SU-DHL-6 (cell line): ENCODE measurements around the gene UBA6.
A peak's percentile ranks its signal among the peaks of the same experiment; 100 is the strongest.

Experiments
- H2AFZ ChIP-seq: fragments of 200-600 bp; sonication (generic); 2 replicates; pipeline ENCODE4 v1.6.1; 2014; ENCODE audit warnings: low read depth, mild to moderate bottlenecking, moderate library complexity, mixed read lengths, antibody characterized with exemption, low read length; ENCODE audit not compliant: severe bottlenecking
- H3F3A ChIP-seq: fragments of 200-600 bp; shearing (Covaris generic); 2 replicates; pipeline ENCODE4 v1.6.0; 2016; ENCODE audit warnings: antibody characterized with exemption, mild to moderate bottlenecking; ENCODE audit not compliant: insufficient read depth
- H3K27ac ChIP-seq: fragments of 200-600 bp; sonication (generic); 2 replicates; pipeline ENCODE4 v1.5.1; 2016; ENCODE audit warnings: low read depth, mild to moderate bottlenecking, low read length, moderate library complexity, mixed read lengths
- H3K27me3 ChIP-seq: fragments of 200-600 bp; sonication (generic), shearing (Covaris generic); 2 replicates; pipeline ENCODE4 v1.6.0; 2014; ENCODE audit warnings: mild to moderate bottlenecking, low read length
- H3K36me3 ChIP-seq: fragments of 200-600 bp; sonication (generic); 2 replicates; pipeline ENCODE4 v1.6.1; 2014; ENCODE audit warnings: mild to moderate bottlenecking, low read length, mixed read lengths
- H3K4me2 ChIP-seq: fragments of 300-600, 200-600 bp; shearing (Covaris generic), sonication (generic); 2 replicates; pipeline ENCODE4 v1.6.0; 2014; ENCODE audit warnings: low read length, low read depth, mild to moderate bottlenecking; ENCODE audit not compliant: poor library complexity, severe bottlenecking
- H3K4me3 ChIP-seq: fragments of 200-600 bp; sonication (generic); 2 replicates; pipeline ENCODE4 v1.5.1; 2014; ENCODE audit warnings: antibody characterized with exemption, low read length, mild to moderate bottlenecking, mixed read lengths; ENCODE audit not compliant: insufficient read depth, poor library complexity, severe bottlenecking
- H3K79me2 ChIP-seq: fragments of 200-600 bp; sonication (generic); 2 replicates; pipeline ENCODE4 v1.6.1; 2014; ENCODE audit warnings: mild to moderate bottlenecking, low read length, moderate library complexity; ENCODE audit not compliant: insufficient read depth
- H3K9ac ChIP-seq: fragments of 200-600 bp; sonication (generic); 2 replicates; pipeline ENCODE4 v1.7.0; 2014; ENCODE audit warnings: mild to moderate bottlenecking, low read length
- H3K9me2 ChIP-seq: fragments of 200-600 bp; sonication (generic); replicated peaks from 2 replicates; pipeline ENCODE4 v1.6.1; 2014; ENCODE audit warnings: low read length; ENCODE audit not compliant: insufficient read depth
- H3K9me3 ChIP-seq: fragments of 200-600 bp; sonication (generic); 2 replicates; pipeline ENCODE4 v1.6.1; 2014; ENCODE audit warnings: low read length, mixed read lengths; ENCODE audit not compliant: insufficient read depth
- H4K20me1 ChIP-seq: fragments of 200-600 bp; sonication (generic); 2 replicates; pipeline ENCODE4 v1.6.1; 2014; ENCODE audit warnings: low read depth, mild to moderate bottlenecking, antibody characterized with exemption, low read length, moderate library complexity, mixed read lengths
- CTCF ChIP-seq: fragments of 200-600 bp; sonication (generic); IDR thresholded peaks from one replicate; pipeline ENCODE4 v1.5.1; 2017; ENCODE audit warnings: antibody characterized with exemption, mild to moderate bottlenecking, low read length, moderate library complexity; ENCODE audit not compliant: insufficient read depth, poor library complexity, severe bottlenecking
- EZH2phosphoT487 ChIP-seq: fragments of 200-600 bp; sonication (generic), shearing (Covaris generic); conservative IDR thresholded peaks from 2 replicates; pipeline ENCODE4 v1.6.1; 2018; ENCODE audit warnings: mild to moderate bottlenecking, antibody characterized with exemption, low read length, moderate library complexity, mixed read lengths

Gene UBA6

GRCh38 chr4:67576538-67576937, 124.4 kb downstream of the UBA6 start:
- no peaks in the 10 kb centered on the region for H3K9me3 ChIP-seq
- no peaks in the 10 kb centered on the region for H3K27me3 ChIP-seq
- H4K20me1 ChIP-seq = no peaks in the 10 kb centered on the region
- H3K79me2 ChIP-seq = no peaks in the 10 kb centered on the region; the same call in 1 of the 2 replicates
- H3K27ac ChIP-seq = peak overlapping the region; percentile 95
- peaks cover 27% of the 10 kb centered on the region for H3F3A ChIP-seq
- TF ChIP-seq EZH2phosphoT487 = no peak
- TF ChIP-seq CTCF = no peak
- no peaks in the 10 kb centered on the region for H3K9me2 ChIP-seq
- peak overlapping the region; percentile 90 for H3K4me2 ChIP-seq
- H3K36me3 ChIP-seq = peaks cover 12% of the 10 kb centered on the region; the same call in 1 of the 2 replicates
- peak overlapping the region; percentile 43; the same call in 1 of the 2 replicates for H3K9ac ChIP-seq
- no peak overlapping the region for H2AFZ ChIP-seq
- H3K4me3 ChIP-seq = no peak overlapping the region

GRCh38 chr4:67576059-67576466, 124.9 kb downstream of the UBA6 start:
- H3K4me2 ChIP-seq = peak overlapping the region; percentile 90
- H3K4me3 ChIP-seq = peak overlapping the region; percentile 46
- peak overlapping the region; percentile 43 for H3K9ac ChIP-seq

GRCh38 chr4:67575232-67576058, 125.5 kb downstream of the UBA6 start:
- Histone ChIP-seq H3K9me3 (no peaks in the 10 kb centered on the region), H3K27ac (peak overlapping the region; percentile 95), H3K4me3 (peak overlapping the region; percentile 46), H3F3A (peaks cover 29% of the 10 kb centered on the region), H3K9me2 (no peaks in the 10 kb centered on the region), H3K36me3 (peaks cover 12% of the 10 kb centered on the region; the same call in 1 of the 2 replicates), H4K20me1 (no peaks in the 10 kb centered on the region), H3K27me3 (no peaks in the 10 kb centered on the region), H2AFZ (no peak overlapping the region), H3K9ac (peak overlapping the region; percentile 43), H3K4me2 (peak overlapping the region; percentile 90), H3K79me2 (no peaks in the 10 kb centered on the region; the same call in 1 of the 2 replicates)
- no peak for TF ChIP-seq CTCF
- no peak for TF ChIP-seq EZH2phosphoT487

More at GRCh38 chr4:67576059-67576466, 124.9 kb downstream of the UBA6 start:
- no peaks in the 10 kb centered on the region; the same call in 1 of the 2 replicates for H3K79me2 ChIP-seq
- peaks cover 29% of the 10 kb centered on the region for H3F3A ChIP-seq
- TF ChIP-seq CTCF = no peak
- no peak for TF ChIP-seq EZH2phosphoT487
- H2AFZ ChIP-seq = no peak overlapping the region
- no peaks in the 10 kb centered on the region for H4K20me1 ChIP-seq
- H3K36me3 ChIP-seq = peaks cover 12% of the 10 kb centered on the region; the same call in 1 of the 2 replicates
- H3K9me3 ChIP-seq = no peaks in the 10 kb centered on the region
- no peaks in the 10 kb centered on the region for H3K27me3 ChIP-seq
- peak overlapping the region; percentile 95 for H3K27ac ChIP-seq
- H3K9me2 ChIP-seq = no peaks in the 10 kb centered on the region
